Measurements from ENCODE around the gene DAAM1.

DNA sequence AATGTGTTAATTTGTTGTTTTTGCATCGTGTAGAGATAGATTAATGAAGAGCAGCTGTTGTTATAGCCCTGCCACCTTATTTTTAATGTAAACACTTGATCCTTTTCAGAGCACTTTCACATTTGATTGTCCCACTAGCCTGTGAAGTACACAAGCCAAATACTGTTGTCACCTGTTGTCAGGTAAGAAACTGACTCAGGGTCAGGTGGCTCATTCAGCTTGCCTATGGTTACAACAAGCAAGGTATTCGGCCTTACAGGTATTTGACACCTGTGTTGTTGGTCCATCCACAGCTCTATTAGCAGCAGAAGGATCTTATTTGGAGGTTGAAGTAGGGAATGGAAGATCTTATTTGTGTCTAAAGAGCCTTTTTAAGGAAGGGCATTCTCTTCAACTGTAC is 167.8 kb downstream of the DAAM1 start:
- TF ChIP-seq, protein P1, sequence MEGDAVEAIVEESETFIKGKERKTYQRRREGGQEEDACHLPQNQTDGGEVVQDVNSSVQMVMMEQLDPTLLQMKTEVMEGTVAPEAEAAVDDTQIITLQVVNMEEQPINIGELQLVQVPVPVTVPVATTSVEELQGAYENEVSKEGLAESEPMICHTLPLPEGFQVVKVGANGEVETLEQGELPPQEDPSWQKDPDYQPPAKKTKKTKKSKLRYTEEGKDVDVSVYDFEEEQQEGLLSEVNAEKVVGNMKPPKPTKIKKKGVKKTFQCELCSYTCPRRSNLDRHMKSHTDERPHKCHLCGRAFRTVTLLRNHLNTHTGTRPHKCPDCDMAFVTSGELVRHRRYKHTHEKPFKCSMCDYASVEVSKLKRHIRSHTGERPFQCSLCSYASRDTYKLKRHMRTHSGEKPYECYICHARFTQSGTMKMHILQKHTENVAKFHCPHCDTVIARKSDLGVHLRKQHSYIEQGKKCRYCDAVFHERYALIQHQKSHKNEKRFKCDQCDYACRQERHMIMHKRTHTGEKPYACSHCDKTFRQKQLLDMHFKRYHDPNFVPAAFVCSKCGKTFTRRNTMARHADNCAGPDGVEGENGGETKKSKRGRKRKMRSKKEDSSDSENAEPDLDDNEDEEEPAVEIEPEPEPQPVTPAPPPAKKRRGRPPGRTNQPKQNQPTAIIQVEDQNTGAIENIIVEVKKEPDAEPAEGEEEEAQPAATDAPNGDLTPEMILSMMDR (IDR thresholded peaks at IDR 0.05; ENCODE audit: low read depth, low read length), result no peak
- TF ChIP-seq EZH2phosphoT487 (IDR thresholded peaks at IDR 0.05; ENCODE audit: low read depth), result no peak
